SU-DHL-6 (cell line): ENCODE results near the gene ERG.

ENCODE experiments used
- EZH2phosphoT487 ChIP-seq: fragments of 200-600 bp; sonication (generic), shearing (Covaris generic); conservative IDR thresholded peaks from 2 replicates; pipeline ENCODE4 v1.6.1; 2018; ENCODE audit warnings: mild to moderate bottlenecking, antibody characterized with exemption, low read length, moderate library complexity, mixed read lengths
- TF ChIP-seq, protein P1 (sequence below): fragments of 200-600 bp; sonication (generic); IDR thresholded peaks from one replicate; pipeline ENCODE4 v1.5.1; 2017; ENCODE audit warnings: antibody characterized with exemption, mild to moderate bottlenecking, low read length, moderate library complexity; ENCODE audit not compliant: insufficient read depth, poor library complexity, severe bottlenecking

DNA sequence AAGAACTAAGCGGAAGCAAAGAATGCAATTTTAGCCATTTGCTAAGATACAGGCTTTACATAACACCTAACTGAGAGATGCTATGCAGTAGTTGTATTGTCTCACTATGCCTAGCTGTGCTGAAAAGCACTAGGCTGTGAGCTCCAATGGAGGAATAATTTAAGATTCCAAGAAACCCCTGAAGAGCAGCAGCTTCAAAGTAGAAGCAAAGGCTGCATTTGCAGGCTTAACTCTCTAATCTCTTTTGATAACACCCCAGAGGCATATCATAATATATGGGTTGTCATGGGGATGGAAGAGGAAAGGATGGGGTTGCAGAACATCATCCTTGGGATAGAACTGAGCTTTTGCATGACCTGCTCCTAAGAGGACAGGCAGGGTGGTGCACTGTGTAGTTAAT lies 102.0 kb downstream of the ERG start:
- no peak for TF ChIP-seq EZH2phosphoT487
- TF ChIP-seq, protein P1, sequence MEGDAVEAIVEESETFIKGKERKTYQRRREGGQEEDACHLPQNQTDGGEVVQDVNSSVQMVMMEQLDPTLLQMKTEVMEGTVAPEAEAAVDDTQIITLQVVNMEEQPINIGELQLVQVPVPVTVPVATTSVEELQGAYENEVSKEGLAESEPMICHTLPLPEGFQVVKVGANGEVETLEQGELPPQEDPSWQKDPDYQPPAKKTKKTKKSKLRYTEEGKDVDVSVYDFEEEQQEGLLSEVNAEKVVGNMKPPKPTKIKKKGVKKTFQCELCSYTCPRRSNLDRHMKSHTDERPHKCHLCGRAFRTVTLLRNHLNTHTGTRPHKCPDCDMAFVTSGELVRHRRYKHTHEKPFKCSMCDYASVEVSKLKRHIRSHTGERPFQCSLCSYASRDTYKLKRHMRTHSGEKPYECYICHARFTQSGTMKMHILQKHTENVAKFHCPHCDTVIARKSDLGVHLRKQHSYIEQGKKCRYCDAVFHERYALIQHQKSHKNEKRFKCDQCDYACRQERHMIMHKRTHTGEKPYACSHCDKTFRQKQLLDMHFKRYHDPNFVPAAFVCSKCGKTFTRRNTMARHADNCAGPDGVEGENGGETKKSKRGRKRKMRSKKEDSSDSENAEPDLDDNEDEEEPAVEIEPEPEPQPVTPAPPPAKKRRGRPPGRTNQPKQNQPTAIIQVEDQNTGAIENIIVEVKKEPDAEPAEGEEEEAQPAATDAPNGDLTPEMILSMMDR, result no peak
